Upper lobe of left lung (tissue), 6 donors: Measurements from ENCODE around the gene FAM53B. TPM values are rescaled to one million over a fixed set of nuclear protein-coding genes. Genes with fewer than 3 reads are reported as not detected.

Source experiments
- ATAC-seq, 2 donors: fragments of 200-7000 bp; cut with Tn5 transposase; one replicate each; pipeline ENCODE4 v1.9.1; 2022; ENCODE audit warnings: mild to moderate bottlenecking in 2 of 2, moderate library complexity in 2 of 2; ENCODE audit not compliant: low FRiP score in 2 of 2
- DNase-seq, 2 donors: peaks; one replicate each; pipeline ENCODE4 v3.0.0-alpha.2; 2019 to 2020
- H3K27ac ChIP-seq, 4 donors: fragments of 200-600 bp; sonication (generic); one replicate each; pipeline ENCODE4 v1.5.1; 2016 to 2019
- H3K27me3 ChIP-seq, 4 donors: fragments of 200-600 bp; sonication (generic); one replicate each; pipeline ENCODE4 v1.5.1; 2017 to 2019
- H3K36me3 ChIP-seq, 4 donors: fragments of 200-600 bp; sonication (generic); one replicate each; pipeline ENCODE4 v1.5.1; 2016 to 2019
- H3K4me1 ChIP-seq, 4 donors: fragments of 200-600 bp; sonication (generic); one replicate each; pipeline ENCODE4 v1.5.1; 2018 to 2019
- H3K4me3 ChIP-seq, 4 donors: fragments of 200-600 bp; sonication (generic); one replicate each; pipeline ENCODE4 v1.5.1; 2017 to 2019; ENCODE audit warnings: mild to moderate bottlenecking in 2 of 4, moderate library complexity in 1 of 4
- H3K9me3 ChIP-seq, 4 donors: fragments of 200-600 bp; sonication (generic); one replicate each; pipeline ENCODE4 v1.5.1; 2018 to 2019
- EP300 ChIP-seq, 4 donors: sonication (generic); formaldehyde crosslinking; IDR thresholded peaks; one replicate each; pipeline ENCODE4 v1.5.1; 2017; ENCODE audit warnings: antibody characterized with exemption in 4 of 4, control low read depth in 2 of 4
- POLR2A ChIP-seq, 4 donors: fragments of 450-650 bp; IDR thresholded peaks; one replicate each; pipeline ENCODE4 v1.5.1; 2016 to 2017; ENCODE audit warnings: antibody characterized with exemption in 4 of 4, mild to moderate bottlenecking in 2 of 4
- POLR2AphosphoS5 ChIP-seq, 2 donors: sonication (generic); formaldehyde crosslinking; IDR thresholded peaks; one replicate each; pipeline ENCODE4 v1.5.1; 2017; ENCODE audit warnings: antibody characterized with exemption in 2 of 2
- WGBS, 2 donors: methylation state at CpG; one replicate each; pipeline ENCODE4 v1.1.5; 2017 to 2018; 5-methylcytosine and 5-hydroxymethylcytosine counted together
- total RNA-seq, 6 donors: library from RNA; depleted of rRNA in 4 of 6; stranded (reverse); fragments of >200 nt in 4 of 6; gene quantifications; one replicate each; pipeline versions ENCODE4 v1.1.0 to v1.2.1, GENCODE V29; 2016 to 2021
- TF ChIP-seq, protein P1 (sequence below), 6 experiments: fragments of 450-650 bp in 4 of 6; fragments of 200-600 bp in 2 of 6; sonication (generic) in 2 of 6; IDR thresholded peaks; one replicate each; pipeline ENCODE4 v1.5.1; 2016 to 2019; ENCODE audit warnings: antibody characterized with exemption in 6 of 6
- donor health status: DM: no; HTN: no; CAD: no; lungs with moderate emphysema.
- donor health status: DM: no; HTN: yes; CAD: no; lungs with severe emphysema.

FAM53B gene
- total RNA-seq, 6 donors from 2014 or later, result 35.8 to 62.5 (median 47.8) TPM

DNA sequence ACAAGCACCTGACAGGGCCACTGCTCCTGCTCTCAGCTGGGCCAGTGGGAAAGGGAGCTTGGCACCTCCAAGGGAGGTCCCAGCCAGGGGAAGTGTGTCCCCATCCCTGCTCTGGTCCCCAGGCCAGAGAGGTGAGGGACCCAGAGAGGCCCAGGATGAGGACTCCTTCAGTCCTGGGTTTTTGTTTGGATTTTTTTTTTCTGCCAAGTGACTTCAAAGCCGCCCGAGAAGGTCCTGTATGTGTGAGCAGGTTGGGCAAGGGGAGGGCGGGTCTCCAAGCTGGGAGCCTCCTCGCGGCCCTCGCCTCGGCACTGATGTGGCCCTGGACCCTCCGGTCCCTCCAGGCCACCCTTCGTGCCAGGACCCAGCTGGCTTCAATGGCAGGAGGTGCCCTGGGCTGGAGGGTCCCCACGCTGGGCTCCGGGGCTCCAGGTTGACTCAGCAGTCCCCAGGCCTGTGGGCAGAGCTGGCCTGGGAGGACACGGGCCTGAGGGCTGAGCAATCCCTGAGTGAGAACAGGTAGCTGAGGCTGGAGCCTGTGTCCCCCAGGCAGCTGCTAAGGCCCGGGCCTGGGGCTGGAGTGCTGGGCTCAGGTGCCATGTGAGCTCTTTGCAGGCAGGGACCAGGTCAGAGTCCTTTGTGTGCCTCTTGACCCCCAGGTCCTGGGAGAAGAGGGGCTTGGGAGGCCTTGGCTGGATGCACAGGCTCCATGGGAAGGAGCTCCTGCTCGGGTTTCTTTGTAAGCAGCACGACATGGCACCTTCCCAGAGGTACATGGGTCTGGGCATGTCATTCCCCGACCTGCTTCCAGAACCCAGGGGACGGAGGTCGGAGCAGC, 140.6 kb downstream of the FAM53B start:
- peak in 1 of 2 donors; percentile 71 for DNase-seq
- TF ChIP-seq, protein P1, sequence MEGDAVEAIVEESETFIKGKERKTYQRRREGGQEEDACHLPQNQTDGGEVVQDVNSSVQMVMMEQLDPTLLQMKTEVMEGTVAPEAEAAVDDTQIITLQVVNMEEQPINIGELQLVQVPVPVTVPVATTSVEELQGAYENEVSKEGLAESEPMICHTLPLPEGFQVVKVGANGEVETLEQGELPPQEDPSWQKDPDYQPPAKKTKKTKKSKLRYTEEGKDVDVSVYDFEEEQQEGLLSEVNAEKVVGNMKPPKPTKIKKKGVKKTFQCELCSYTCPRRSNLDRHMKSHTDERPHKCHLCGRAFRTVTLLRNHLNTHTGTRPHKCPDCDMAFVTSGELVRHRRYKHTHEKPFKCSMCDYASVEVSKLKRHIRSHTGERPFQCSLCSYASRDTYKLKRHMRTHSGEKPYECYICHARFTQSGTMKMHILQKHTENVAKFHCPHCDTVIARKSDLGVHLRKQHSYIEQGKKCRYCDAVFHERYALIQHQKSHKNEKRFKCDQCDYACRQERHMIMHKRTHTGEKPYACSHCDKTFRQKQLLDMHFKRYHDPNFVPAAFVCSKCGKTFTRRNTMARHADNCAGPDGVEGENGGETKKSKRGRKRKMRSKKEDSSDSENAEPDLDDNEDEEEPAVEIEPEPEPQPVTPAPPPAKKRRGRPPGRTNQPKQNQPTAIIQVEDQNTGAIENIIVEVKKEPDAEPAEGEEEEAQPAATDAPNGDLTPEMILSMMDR (IDR thresholded peaks at IDR 0.05), result no peak
- TF ChIP-seq EP300 (IDR thresholded peaks at IDR 0.05), result no peak
- TF ChIP-seq POLR2AphosphoS5 (IDR thresholded peaks at IDR 0.05), result no peak
- TF ChIP-seq POLR2A (IDR thresholded peaks at IDR 0.05), result no peak

DNA sequence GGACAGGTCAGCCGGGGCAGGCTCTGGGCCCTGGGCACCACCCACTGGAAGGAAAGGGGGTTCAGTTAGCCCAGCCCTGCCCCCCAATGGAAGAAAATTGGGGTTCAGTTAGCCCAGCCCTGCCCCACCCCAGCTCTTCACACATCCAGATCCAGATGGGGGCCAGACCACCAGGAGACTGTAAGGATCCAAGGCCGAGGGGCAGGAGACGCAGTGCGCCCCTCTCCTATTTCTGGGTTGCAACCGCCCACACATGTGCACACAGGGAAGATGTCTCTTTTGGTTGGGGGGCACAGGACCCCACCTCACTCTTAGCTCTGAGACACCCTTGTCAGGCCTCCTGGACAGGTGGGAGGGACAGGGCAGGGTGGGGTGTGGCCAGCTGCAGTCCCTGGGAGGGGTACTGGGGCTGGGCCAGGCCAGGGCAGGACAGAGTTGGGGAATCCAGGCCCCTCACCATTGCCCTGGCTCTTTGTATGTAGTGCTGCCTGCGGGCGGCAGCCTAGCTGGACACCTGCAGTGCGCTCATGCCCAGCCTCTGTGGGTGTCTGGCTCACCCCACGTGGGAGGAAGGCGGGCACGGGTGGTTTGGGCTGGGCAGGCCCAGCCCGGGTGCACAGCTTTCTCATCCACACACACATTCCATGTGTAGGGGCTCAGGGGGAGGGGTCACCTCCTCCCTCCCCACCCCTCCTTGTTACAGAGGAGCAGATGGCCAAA, 141.4 kb downstream of the FAM53B start:
- ATAC-seq, result no peak
- Histone ChIP-seq H3K27me3 (no peaks in the 10 kb centered on the region), H3K36me3 (no peaks in the 10 kb centered on the region), H3K4me1 (no peaks in the 10 kb centered on the region), H3K9me3 (no peaks in the 10 kb centered on the region), H3K4me3 (no peak overlapping the region), H3K27ac (no peak overlapping the region)
- 90% methylated on average over 9 of the region's 12 CpGs; no CpG with 5 or more reads in 1 of the 2 donors for WGBS, 2 donors
- no peak for DNase-seq
- no peak for TF ChIP-seq POLR2A (IDR thresholded peaks at IDR 0.05)
- TF ChIP-seq, protein P1 (IDR thresholded peaks at IDR 0.05), result no peak

More for the DNA sequence above, 140.6 kb downstream of the FAM53B start:
- H3K27ac ChIP-seq, result no peak overlapping the region
- H3K4me1 ChIP-seq, result no peaks in the 10 kb centered on the region
- no peaks in the 10 kb centered on the region for H3K27me3 ChIP-seq
- no peaks in the 10 kb centered on the region for H3K9me3 ChIP-seq
- H3K36me3 ChIP-seq, result no peaks in the 10 kb centered on the region
- WGBS, 2 donors, result 89 to 97% methylated on average over 6 to 17 of the region's 18 CpGs
- ATAC-seq, result no peak
- no peak overlapping the region for H3K4me3 ChIP-seq

GRCh38 chr10:124602121-124602561, 142.0 kb downstream of the FAM53B start:
- no peak for DNase-seq
- WGBS, 2 donors, result 84% methylated on average over 11 of the region's 12 CpGs; no CpG with 5 or more reads in 1 of the 2 donors

DNA sequence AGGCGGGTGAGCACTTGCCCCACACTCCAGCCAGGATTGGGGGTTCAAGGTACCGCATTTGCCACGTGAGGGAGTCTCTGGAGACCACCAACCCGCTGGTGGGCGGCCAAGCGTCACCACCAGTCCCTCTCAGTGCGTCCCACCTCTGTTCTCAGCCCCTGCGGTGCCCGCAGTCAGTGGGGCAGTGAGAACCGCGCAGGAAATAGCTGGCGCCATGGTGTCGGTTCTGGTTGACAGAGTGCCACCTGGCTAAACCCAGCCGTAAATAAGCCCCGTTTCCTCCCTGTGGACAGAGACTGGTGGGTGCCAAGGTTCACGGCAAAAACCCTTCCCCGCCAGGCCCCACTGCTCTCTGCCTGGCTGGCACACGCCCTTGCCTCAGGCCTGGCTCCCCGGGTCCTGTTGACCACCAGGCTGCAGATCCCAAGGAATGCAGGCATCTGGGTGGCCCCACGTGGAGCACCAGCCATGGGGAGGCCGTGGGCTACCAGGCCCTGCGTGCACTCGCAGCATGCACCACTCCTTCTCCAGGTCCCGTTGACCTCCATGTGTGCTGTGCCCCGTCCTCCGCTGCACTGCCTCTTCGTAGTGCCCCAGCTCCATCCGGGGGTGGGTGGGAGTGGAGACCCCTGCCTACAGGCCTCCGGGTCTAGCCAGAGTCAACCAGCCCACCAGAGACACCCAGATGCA, 142.6 kb downstream of the FAM53B start:
- DNase-seq, result no peak
- ATAC-seq, result no peak

More at GRCh38 chr10:124602121-124602561, 142.0 kb downstream of the FAM53B start:
- no peaks in the 10 kb centered on the region for H3K9me3 ChIP-seq
- no peak for ATAC-seq
- H3K36me3 ChIP-seq, result no peaks in the 10 kb centered on the region
- H3K4me1 ChIP-seq, result no peaks in the 10 kb centered on the region
- TF ChIP-seq EP300 (IDR thresholded peaks at IDR 0.05), result no peak
- no peak for TF ChIP-seq POLR2AphosphoS5 (IDR thresholded peaks at IDR 0.05)
- TF ChIP-seq, protein P1 (IDR thresholded peaks at IDR 0.05), result no peak
- no peak for TF ChIP-seq POLR2A (IDR thresholded peaks at IDR 0.05)
- no peak overlapping the region for H3K4me3 ChIP-seq
- H3K27me3 ChIP-seq, result no peaks in the 10 kb centered on the region
- H3K27ac ChIP-seq, result no peak overlapping the region

More for the DNA sequence above, 142.6 kb downstream of the FAM53B start:
- Histone ChIP-seq H3K27ac (no peak overlapping the region), H3K4me1 (no peaks in the 10 kb centered on the region), H3K9me3 (no peaks in the 10 kb centered on the region), H3K4me3 (no peak overlapping the region), H3K27me3 (no peaks in the 10 kb centered on the region), H3K36me3 (no peaks in the 10 kb centered on the region)
- WGBS, 2 donors, result 89 to 91% methylated on average over 25 of the region's 29 CpGs
- TF ChIP-seq EP300 (IDR thresholded peaks at IDR 0.05) (no peak), POLR2A (IDR thresholded peaks at IDR 0.05) (no peak), POLR2AphosphoS5 (IDR thresholded peaks at IDR 0.05) (no peak)
- TF ChIP-seq, protein P1 (IDR thresholded peaks at IDR 0.05), result no peak
